NCI-H2171 treated with DMSO at 0.1 percent for 48 hours (cell line): ENCODE measurements around the gene RAB36.

ENCODE experiments used
- DNase-seq: peaks from one replicate; lab custom pipeline; 2025; lab: John Stamatoyannopoulos, UW

RAB36 gene

GRCh38 chr22:23158516-23159290 lies 13.4 kb downstream of the RAB36 start:
- DNase-seq, result no peak

- no peak for DNase-seq
These were observed 14.0 kb downstream of the RAB36 start for GRCh38 chr22:23159291-23159630.

GRCh38 chr22:23161029-23161428 lies 15.8 kb downstream of the RAB36 start:
- DNase-seq, result no peak

- no peak for DNase-seq
These were observed 16.3 kb downstream of the RAB36 start for GRCh38 chr22:23161574-23161973.

- peak; percentile 34 for DNase-seq
These were observed 18.4 kb downstream of the RAB36 start for GRCh38 chr22:23163665-23164064.

- DNase-seq, result no peak
These were observed 18.8 kb downstream of the RAB36 start for GRCh38 chr22:23164091-23164490.

GRCh38 chr22:23166042-23166831 lies 21.0 kb downstream of the RAB36 start:
- no peak for DNase-seq

GRCh38 chr22:23166841-23167616 lies 21.8 kb downstream of the RAB36 start:
- DNase-seq, result peak; percentile 87

GRCh38 chr22:23168391-23169042 lies 23.2 kb downstream of the RAB36 start:
- peak; percentile 92 for DNase-seq

- DNase-seq, result no peak
These were observed 23.7 kb downstream of the RAB36 start for GRCh38 chr22:23169043-23169406.

- DNase-seq, result peak; percentile 94
These were observed 30.8 kb downstream of the RAB36 start for GRCh38 chr22:23175817-23176644.

- DNase-seq, result no peak
These were observed 31.4 kb downstream of the RAB36 start for GRCh38 chr22:23176645-23177027.

GRCh38 chr22:23177197-23177596 lies 31.9 kb downstream of the RAB36 start:
- no peak for DNase-seq

GRCh38 chr22:23178512-23179254 lies 33.4 kb downstream of the RAB36 start:
- peak; percentile 85 for DNase-seq

- DNase-seq, result peak; percentile 46
These were observed 34.4 kb downstream of the RAB36 start for GRCh38 chr22:23179381-23180299.

GRCh38 chr22:23180301-23180892 lies 35.1 kb downstream of the RAB36 start, which contains the start of gene BCR:
BCR (plus strand) TSS chr22:23180509; CDS start chr22:23180961, 452 bp downstream.
- DNase-seq, result peak; percentile 30

GRCh38 chr22:23180893-23181720 lies 35.8 kb downstream of the RAB36 start:
- no peak for DNase-seq

- no peak for DNase-seq
These were observed 36.5 kb downstream of the RAB36 start for GRCh38 chr22:23181721-23182308.
